ENCODE data around the gene SPACA7.

Gene SPACA7

DNA sequence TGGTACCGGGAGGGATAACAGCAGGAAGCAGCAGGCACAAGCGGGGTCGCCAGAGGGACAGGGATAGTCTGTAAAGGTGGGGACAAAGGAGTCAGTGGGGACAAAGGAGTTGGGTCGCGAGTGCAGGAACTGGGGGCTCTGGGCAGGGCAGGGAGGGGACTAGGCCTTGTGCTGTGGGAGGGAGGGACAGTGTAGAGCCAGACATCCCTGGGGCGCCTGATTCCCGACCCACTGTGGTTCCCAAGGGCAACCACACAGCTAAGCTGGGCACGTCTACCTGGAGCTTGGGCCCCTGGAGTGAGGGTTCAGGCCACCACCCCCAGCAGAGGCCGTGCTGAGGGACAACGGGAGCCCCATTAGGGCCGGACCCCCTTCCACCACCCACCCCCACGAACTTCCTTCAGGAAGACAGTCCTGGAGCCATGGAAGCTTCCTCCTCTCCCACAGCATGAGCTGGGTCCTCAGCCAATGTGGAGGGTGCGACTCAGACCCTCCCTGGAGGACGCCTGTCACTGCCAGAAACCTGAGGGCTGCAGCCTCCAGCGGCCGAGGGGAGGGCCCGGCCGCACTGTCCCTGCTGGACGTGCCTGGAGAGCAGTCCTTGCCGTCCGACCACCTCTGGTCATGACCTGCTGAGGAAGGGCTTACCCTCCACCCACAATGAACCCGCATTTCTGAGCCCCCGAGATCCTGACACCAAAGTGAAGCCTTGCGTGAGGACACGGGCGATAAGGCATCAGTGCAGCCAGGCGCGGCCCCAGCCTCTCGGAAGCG is 77.9 kb downstream of the SPACA7 start:
- H3K4me3 ChIP-seq (ENCODE audit: low read depth, low read length), result no peak overlapping the region
- H3K27me3 ChIP-seq (ENCODE audit: insufficient read depth, low read length), result 0 out of 2 replicates have a peak, but pooled peaks cover 12% of the 10 kb centered on the region
- no peak overlapping the region for H2AFZ ChIP-seq (ENCODE audit: low read length, unreplicated experiment)
- no peaks in the 10 kb centered on the region for H3K79me2 ChIP-seq (ENCODE audit: control insufficient read depth, insufficient read depth, low read length, unreplicated experiment)
- no peaks in the 10 kb centered on the region for H3K4me1 ChIP-seq (ENCODE audit: control insufficient read depth, insufficient read depth, low read length, unreplicated experiment)
- H3K27ac ChIP-seq (ENCODE audit: low read depth, low read length), result no peak overlapping the region
- H3K36me3 ChIP-seq (ENCODE audit: insufficient read depth, low read length), result no peaks in the 10 kb centered on the region

DNA sequence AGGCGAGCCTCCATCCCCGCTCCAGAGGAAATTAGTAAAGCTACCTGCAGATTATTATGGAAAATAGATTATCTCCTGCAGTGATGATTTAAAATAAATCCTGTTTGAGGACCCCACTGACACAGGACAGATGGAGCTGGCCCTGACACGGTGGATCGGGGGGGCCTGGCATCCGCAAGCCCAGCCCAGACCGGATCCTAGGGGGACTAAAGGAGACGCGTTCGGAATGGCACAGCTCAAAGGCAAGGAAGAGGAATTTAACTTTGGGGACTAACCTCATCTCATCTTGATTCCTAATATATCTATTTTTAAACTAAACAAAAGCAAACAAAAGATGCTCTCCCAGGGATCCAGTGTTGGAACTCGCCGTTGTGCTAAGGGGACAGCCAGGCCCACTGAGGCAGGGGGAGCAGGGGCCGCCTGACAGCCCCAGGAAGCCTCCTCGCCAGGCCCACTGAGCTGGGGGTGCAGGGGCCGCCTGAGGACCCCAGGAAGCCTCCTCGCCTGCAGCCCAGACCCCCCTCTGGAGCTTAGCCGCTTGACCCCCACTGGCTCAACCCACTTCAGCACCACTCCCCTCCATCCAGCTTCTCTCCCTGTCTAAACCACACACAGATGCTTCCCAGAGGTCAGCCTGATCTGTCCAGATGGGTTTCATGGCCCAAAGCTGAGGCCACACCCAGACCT is 78.6 kb downstream of the SPACA7 start:
- peaks cover 17% of the 10 kb centered on the region; the same call in 1 of the 2 replicates for H3K27me3 ChIP-seq (ENCODE audit: insufficient read depth, low read length)
- H3K4me1 ChIP-seq (ENCODE audit: control insufficient read depth, insufficient read depth, low read length, unreplicated experiment), result no peaks in the 10 kb centered on the region

DNA sequence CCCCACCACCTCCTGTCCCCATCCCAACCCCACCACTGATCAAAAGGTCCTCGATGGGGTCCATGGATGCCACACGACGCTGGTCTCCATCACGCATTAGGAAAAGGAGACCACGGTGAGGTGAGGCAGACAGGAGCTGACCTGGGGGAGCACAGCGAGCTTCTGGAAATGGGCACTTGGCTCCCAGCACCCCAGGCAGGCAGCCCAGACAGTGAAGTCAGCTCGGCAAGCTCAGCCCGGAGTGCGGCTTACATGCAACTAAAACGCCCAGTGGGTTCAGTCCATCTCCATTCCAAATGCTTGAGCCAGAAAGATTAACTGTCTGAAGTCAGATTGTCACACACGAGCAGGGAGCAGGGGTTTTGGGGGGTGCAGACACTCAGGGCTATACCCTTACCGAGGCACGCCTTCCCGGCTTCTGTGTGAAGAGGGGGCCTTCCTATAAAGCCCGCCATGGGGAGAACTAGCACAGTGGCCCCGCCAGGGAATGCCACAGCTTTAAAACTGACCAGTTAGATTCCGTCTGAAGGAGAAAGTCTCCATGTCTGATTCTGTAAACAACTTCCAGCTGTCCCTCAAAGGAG is 79.4 kb downstream of the SPACA7 start:
- H3K4me1 ChIP-seq (ENCODE audit: control insufficient read depth, insufficient read depth, low read length, unreplicated experiment), result no peaks in the 10 kb centered on the region

More for the DNA sequence above, 78.6 kb downstream of the SPACA7 start:
- H3K36me3 ChIP-seq (ENCODE audit: insufficient read depth, low read length), result no peaks in the 10 kb centered on the region
- H3K4me3 ChIP-seq (ENCODE audit: low read depth, low read length), result no peak overlapping the region
- no peak overlapping the region for H2AFZ ChIP-seq (ENCODE audit: low read length, unreplicated experiment)
- H3K79me2 ChIP-seq (ENCODE audit: control insufficient read depth, insufficient read depth, low read length, unreplicated experiment), result no peaks in the 10 kb centered on the region
- no peak overlapping the region for H3K27ac ChIP-seq (ENCODE audit: low read depth, low read length)

DNA sequence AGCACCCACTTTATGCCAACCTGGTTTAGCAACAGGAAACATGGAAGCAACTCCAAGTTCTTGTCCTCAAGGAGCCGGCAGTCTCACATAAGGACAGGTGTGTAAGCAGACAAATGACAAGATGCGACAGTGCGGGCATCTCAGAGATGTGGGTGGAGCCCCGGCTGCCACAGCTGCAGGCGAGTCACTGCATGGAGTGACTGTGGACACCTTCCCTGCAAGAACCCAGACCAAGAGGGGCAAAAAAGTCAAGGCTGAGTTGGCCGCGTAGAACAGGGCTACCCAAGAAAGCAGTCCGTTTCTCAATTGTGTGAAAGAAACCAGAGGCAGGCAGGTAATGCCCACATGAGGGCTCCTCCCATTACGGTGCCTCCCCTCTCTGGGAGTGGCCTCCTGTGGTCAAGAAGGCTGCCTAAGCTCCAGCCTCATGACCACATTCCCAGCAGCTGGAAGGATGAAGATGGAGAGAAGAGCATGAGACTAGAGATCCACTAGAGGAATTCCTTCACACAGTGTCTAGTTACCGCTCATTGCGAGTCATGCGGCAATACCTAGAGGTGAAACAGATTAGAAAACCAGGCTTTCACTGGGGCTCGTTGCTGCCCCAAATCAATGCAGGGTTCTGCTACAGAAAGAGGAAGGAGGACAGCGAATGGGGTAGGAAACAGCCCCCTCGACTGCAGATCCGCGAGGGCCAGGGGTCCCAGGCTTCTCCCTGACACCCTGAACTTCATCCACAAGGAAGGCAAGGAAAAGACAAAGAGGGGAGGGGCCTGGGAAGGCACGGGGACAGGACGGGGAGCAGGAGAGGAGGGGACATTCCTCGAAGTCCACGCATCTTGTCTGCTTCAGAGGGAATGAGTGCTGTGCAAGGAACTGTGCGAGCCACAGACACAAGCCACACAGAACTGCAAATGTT is 80.2 kb downstream of the SPACA7 start:
- Histone ChIP-seq H3K27ac (ENCODE audit: low read depth, low read length) (no peak overlapping the region), H3K27me3 (ENCODE audit: insufficient read depth, low read length) (peaks cover 19% of the 10 kb centered on the region; the same call in 1 of the 2 replicates), H3K4me1 (ENCODE audit: control insufficient read depth, insufficient read depth, low read length, unreplicated experiment) (no peaks in the 10 kb centered on the region), H3K36me3 (ENCODE audit: insufficient read depth, low read length) (no peaks in the 10 kb centered on the region), H3K79me2 (ENCODE audit: control insufficient read depth, insufficient read depth, low read length, unreplicated experiment) (no peaks in the 10 kb centered on the region), H2AFZ (ENCODE audit: low read length, unreplicated experiment) (no peak overlapping the region), H3K4me3 (ENCODE audit: low read depth, low read length) (no peak overlapping the region)

More for the DNA sequence above, 79.4 kb downstream of the SPACA7 start:
- Histone ChIP-seq H3K36me3 (ENCODE audit: insufficient read depth, low read length) (no peaks in the 10 kb centered on the region), H3K4me3 (ENCODE audit: low read depth, low read length) (no peak overlapping the region), H2AFZ (ENCODE audit: low read length, unreplicated experiment) (no peak overlapping the region), H3K27ac (ENCODE audit: low read depth, low read length) (no peak overlapping the region), H3K27me3 (ENCODE audit: insufficient read depth, low read length) (peaks cover 24% of the 10 kb centered on the region; the same call in 1 of the 2 replicates), H3K79me2 (ENCODE audit: control insufficient read depth, insufficient read depth, low read length, unreplicated experiment) (no peaks in the 10 kb centered on the region)

DNA sequence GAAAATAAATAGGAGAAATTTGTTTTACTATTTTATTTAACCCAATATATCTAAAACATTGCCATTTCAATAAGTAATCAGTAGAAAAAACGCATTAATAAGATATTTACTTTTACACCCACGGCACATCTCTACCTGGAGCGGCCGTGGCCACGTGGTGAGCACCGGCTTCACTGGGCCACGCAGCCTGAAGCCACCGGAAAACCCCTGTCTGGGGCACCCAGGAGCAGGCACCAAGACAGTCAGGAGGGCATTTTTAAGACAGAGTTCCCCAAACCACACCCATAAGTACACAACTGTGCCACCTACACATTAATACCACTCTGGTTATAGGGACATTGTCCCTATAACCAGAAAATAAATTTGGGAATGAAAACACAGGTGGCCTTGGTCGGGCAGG is 80.9 kb downstream of the SPACA7 start:
- Histone ChIP-seq H3K4me1 (ENCODE audit: control insufficient read depth, insufficient read depth, low read length, unreplicated experiment) (no peaks in the 10 kb centered on the region), H2AFZ (ENCODE audit: low read length, unreplicated experiment) (no peak overlapping the region), H3K79me2 (ENCODE audit: control insufficient read depth, insufficient read depth, low read length, unreplicated experiment) (no peaks in the 10 kb centered on the region), H3K36me3 (ENCODE audit: insufficient read depth, low read length) (no peaks in the 10 kb centered on the region), H3K27ac (ENCODE audit: low read depth, low read length) (no peak overlapping the region), H3K27me3 (ENCODE audit: insufficient read depth, low read length) (peaks cover 19% of the 10 kb centered on the region; the same call in 1 of the 2 replicates), H3K4me3 (ENCODE audit: low read depth, low read length) (no peak overlapping the region)

DNA sequence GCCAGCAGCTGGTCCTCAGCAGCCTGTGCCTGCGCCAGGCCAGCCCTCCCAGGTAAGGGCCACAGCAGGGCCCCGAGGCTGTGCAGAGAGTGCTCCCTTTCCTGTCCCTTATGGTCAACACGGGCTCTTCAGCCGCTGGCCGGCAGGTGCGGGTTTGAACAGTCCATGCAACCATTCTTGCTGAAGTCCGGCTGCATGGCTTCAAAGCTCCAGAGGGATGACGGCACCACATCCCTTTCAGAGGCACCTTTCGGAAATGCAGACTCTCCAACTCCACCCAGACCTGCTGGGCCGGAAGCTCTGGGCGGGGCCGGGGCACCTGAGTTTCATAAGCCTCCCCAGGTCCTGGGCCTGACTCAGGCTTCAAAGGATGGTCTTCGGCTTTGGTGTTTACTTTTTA is 81.3 kb downstream of the SPACA7 start:
- H3K27ac ChIP-seq (ENCODE audit: low read depth, low read length), result no peak overlapping the region
- H3K79me2 ChIP-seq (ENCODE audit: control insufficient read depth, insufficient read depth, low read length, unreplicated experiment), result no peaks in the 10 kb centered on the region
- no peaks in the 10 kb centered on the region for H3K36me3 ChIP-seq (ENCODE audit: insufficient read depth, low read length)
- no peak overlapping the region for H3K4me3 ChIP-seq (ENCODE audit: low read depth, low read length)
- peaks cover 19% of the 10 kb centered on the region; the same call in 1 of the 2 replicates for H3K27me3 ChIP-seq (ENCODE audit: insufficient read depth, low read length)
- H3K4me1 ChIP-seq (ENCODE audit: control insufficient read depth, insufficient read depth, low read length, unreplicated experiment), result no peaks in the 10 kb centered on the region
- H2AFZ ChIP-seq (ENCODE audit: low read length, unreplicated experiment), result no peak overlapping the region

DNA sequence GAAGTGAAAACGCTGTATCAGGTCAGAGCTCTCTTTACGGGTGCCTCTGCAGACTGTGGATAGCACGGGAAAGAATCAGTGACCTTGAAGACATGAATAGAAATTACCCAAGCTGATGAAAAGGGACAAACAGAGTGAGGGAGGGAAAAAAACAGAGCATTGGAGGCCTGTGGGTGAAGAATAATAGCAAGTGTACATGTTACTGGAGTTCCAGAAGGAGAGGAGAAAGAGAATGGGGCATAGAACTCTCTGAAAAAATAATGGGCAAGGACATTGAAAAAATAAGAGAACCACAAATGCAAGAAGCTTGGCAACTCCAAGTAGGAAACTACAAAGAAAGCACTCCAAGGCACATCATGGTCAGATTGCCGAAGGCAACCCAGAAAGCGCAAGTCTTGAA is 86.3 kb downstream of the SPACA7 start:
- Histone ChIP-seq H3K4me3 (ENCODE audit: low read depth, low read length) (no peak overlapping the region), H2AFZ (ENCODE audit: low read length, unreplicated experiment) (no peak overlapping the region), H3K4me1 (ENCODE audit: control insufficient read depth, insufficient read depth, low read length, unreplicated experiment) (no peaks in the 10 kb centered on the region), H3K36me3 (ENCODE audit: insufficient read depth, low read length) (no peaks in the 10 kb centered on the region), H3K79me2 (ENCODE audit: control insufficient read depth, insufficient read depth, low read length, unreplicated experiment) (no peaks in the 10 kb centered on the region), H3K27me3 (ENCODE audit: insufficient read depth, low read length) (peaks cover 17% of the 10 kb centered on the region; the same call in 1 of the 2 replicates), H3K27ac (ENCODE audit: low read depth, low read length) (no peak overlapping the region)

DNA sequence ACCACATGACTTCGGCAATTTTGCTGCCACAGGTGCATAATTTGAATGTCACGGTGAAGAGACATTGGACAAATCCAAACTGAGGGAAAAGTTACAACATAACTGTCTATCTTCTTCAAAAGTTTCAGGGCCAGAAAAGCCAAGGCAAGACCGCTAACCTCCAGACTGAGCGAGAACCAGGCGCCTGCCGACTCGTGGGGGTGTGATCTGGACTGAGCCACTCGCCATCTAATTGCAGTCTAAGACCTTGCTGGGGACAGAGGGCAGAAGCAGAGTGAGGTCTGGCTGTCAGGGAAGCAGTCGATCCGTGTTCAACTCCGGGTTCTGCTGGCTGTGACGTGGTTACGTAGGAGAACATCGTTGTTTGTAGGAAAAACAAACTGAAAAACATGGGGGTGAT is 88.6 kb downstream of the SPACA7 start:
- no peak overlapping the region for H3K4me3 ChIP-seq (ENCODE audit: low read depth, low read length)

DNA sequence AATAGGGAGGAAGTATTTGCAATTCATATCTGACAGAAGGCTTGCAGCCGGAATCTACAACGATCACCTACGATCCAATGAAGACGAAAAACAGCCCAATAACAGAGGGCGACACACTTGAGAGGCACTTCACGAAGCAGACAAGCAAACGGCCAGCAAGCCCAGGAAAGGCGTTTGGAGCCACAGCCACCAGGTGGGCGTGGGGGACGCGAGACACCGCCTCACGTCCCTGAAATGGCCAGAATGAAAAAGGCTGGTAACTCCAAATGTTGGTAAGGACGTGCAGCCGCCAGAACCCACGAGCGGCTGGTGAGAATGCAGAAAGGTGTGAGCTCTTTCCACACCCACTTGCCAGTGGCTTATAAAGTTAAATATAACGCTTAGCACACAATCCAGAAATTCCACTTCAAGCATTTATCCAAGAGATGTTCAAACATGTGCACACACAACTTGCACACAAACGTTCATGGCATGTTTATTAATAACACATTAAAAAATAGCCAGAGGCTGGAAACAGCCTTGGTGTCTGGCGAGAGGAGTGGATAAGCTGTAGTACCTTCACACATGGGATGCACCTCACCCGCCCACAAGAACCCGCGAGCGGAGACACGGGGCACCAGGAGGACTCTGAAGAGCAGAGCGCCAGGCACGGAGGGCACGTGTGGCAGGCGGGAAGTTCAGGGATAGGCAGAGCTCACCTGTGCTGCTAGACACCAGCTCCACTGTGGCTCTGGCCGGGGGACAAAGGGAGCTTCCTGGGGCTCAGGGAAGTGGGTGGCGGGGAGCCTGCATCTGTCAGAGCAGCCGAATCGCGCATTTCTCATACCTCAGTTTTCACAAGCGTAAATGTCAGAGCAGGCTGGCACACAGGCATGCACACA is 89.3 kb downstream of the SPACA7 start:
- Histone ChIP-seq H3K4me3 (ENCODE audit: low read depth, low read length) (no peak overlapping the region), H3K27ac (ENCODE audit: low read depth, low read length) (no peak overlapping the region), H3K79me2 (ENCODE audit: control insufficient read depth, insufficient read depth, low read length, unreplicated experiment) (no peaks in the 10 kb centered on the region), H3K27me3 (ENCODE audit: insufficient read depth, low read length) (peaks cover 6% of the 10 kb centered on the region; the same call in 1 of the 2 replicates), H3K36me3 (ENCODE audit: insufficient read depth, low read length) (no peaks in the 10 kb centered on the region), H2AFZ (ENCODE audit: low read length, unreplicated experiment) (no peak overlapping the region), H3K4me1 (ENCODE audit: control insufficient read depth, insufficient read depth, low read length, unreplicated experiment) (no peaks in the 10 kb centered on the region)

More for the DNA sequence above, 88.6 kb downstream of the SPACA7 start:
- Histone ChIP-seq H3K79me2 (ENCODE audit: control insufficient read depth, insufficient read depth, low read length, unreplicated experiment) (no peaks in the 10 kb centered on the region), H3K27ac (ENCODE audit: low read depth, low read length) (no peak overlapping the region), H3K4me1 (ENCODE audit: control insufficient read depth, insufficient read depth, low read length, unreplicated experiment) (no peaks in the 10 kb centered on the region), H3K27me3 (ENCODE audit: insufficient read depth, low read length) (peaks cover 13% of the 10 kb centered on the region; the same call in 1 of the 2 replicates), H3K36me3 (ENCODE audit: insufficient read depth, low read length) (no peaks in the 10 kb centered on the region), H2AFZ (ENCODE audit: low read length, unreplicated experiment) (no peak overlapping the region)
